GM12878 (cell line): ENCODE results near the gene CCDC70. TPM values are rescaled to one million over a fixed set of nuclear protein-coding genes. Genes with fewer than 3 reads are reported as not detected.

Experiments
- ATAC-seq: fragments of 200-7000 bp; cut with Tn5 transposase; 3 replicates; pipeline ENCODE4 v1.9.1; 2020; ENCODE audit warnings: mild to moderate bottlenecking, moderate library complexity
- BruUV-seq: library from RNA; stranded (reverse); fragments of 400-500 nt; replicated peaks from 2 replicates; lab custom pipeline; 2021; lab: Mats Ljungman, UMichigan
- CTCF ChIA-PET: fragments of 300-600 bp; sonication (Branson Sonifier 250); formaldehyde crosslinking; extraction: SDS; loops from one replicate; lab custom pipeline; 2021; ENCODE audit warnings: inconsistent platforms; lab: Yijun Ruan, JAX
- POLR2A ChIA-PET: fragments of 350-600 bp; formaldehyde crosslinking; extraction: SDS; loops from one replicate; lab custom pipeline; 2021; ENCODE audit warnings: inconsistent platforms; lab: Charles Lee
- RAD21 ChIA-PET: fragments of 300-600 bp; sonication (Branson Sonifier 250); formaldehyde crosslinking; loops from one replicate; lab custom pipeline; 2023; ENCODE audit warnings: antibody characterized with exemption; ENCODE audit not compliant: unreplicated experiment; lab: Charles Lee
- SMC1A ChIA-PET: fragments of 300-600 bp; sonication (Branson Sonifier 250); formaldehyde crosslinking; loops from one replicate; lab custom pipeline; 2023; ENCODE audit not compliant: unreplicated experiment, uncharacterized antibody; lab: Charles Lee
- DNase-seq: peaks from one replicate; pipeline ENCODE4 v3.0.0-alpha.2; 2011; ENCODE audit warnings: low read depth, low spot score
- FAIRE-seq: peaks from 3 replicates; lab custom pipeline; 2011; peaks lifted over from hg19 to GRCh38; lab: Jason Lieb, UNC
- H2AFZ ChIP-seq: 2 replicates; pipeline ENCODE4 v1.6.0; 2011; ENCODE audit warnings: low read depth, low read length, control low read depth; ENCODE audit not compliant: control insufficient read depth
- H3K27ac ChIP-seq: 2 replicates; pipeline ENCODE4 v1.5.1; 2011; ENCODE audit warnings: control low read depth; ENCODE audit not compliant: control insufficient read depth, insufficient read depth
- H3K27me3 ChIP-seq, 2 experiments: replicated peaks in 1 of 2; 2 replicates each; pipeline versions ENCODE4 v1.6.0 to v1.6.1; 2011; ENCODE audit warnings: low read length in 1 of 2; ENCODE audit not compliant: control insufficient read depth in 2 of 2, insufficient read depth in 2 of 2
- H3K36me3 ChIP-seq, 2 experiments: 2 replicates each; pipeline ENCODE4 v1.5.1; 2011; ENCODE audit warnings: low read length in 1 of 2; ENCODE audit not compliant: control insufficient read depth in 2 of 2, insufficient read depth in 2 of 2
- H3K4me1 ChIP-seq: 2 replicates; pipeline ENCODE4 v1.6.1; 2011; ENCODE audit warnings: mild to moderate bottlenecking, low read length, moderate library complexity, mixed read lengths; ENCODE audit not compliant: control insufficient read depth, insufficient read depth
- H3K4me2 ChIP-seq: 2 replicates; pipeline ENCODE4 v1.6.0; 2011; ENCODE audit warnings: control low read depth; ENCODE audit not compliant: control insufficient read depth, insufficient read depth
- H3K4me3 ChIP-seq: fragments of 200-600 bp; sonication (generic); 2 replicates; pipeline ENCODE4 v1.5.1; 2016
- H3K79me2 ChIP-seq: 2 replicates; pipeline ENCODE4 v1.6.0; 2011; ENCODE audit warnings: low read length; ENCODE audit not compliant: control insufficient read depth, insufficient read depth
- H3K9ac ChIP-seq: 2 replicates; pipeline ENCODE4 v1.8.0; 2011; ENCODE audit warnings: low read length, control low read depth, mixed read lengths; ENCODE audit not compliant: control insufficient read depth, insufficient read depth
- H3K9me3 ChIP-seq: replicated peaks from 3 replicates; pipeline ENCODE4 v1.5.1; 2011; ENCODE audit warnings: mild to moderate bottlenecking, low read length; ENCODE audit not compliant: control insufficient read depth, insufficient read depth
- H4K20me1 ChIP-seq: 2 replicates; pipeline ENCODE4 v1.6.0; 2011; ENCODE audit not compliant: control insufficient read depth, insufficient read depth
- BMI1 ChIP-seq: fragments of 450-650 bp; IDR thresholded peaks from 2 replicates; pipeline ENCODE4 v1.6.1; 2016; ENCODE audit warnings: mild to moderate bottlenecking, moderate library complexity, borderline replicate concordance
- CHD1 ChIP-seq: IDR thresholded peaks from 2 replicates; pipeline ENCODE4 v1.6.1; 2012; ENCODE audit warnings: low read depth, low read length, improper control_type of control experiment
- CHD4 ChIP-seq: fragments of 200-600 bp; sonication (generic); IDR thresholded peaks from 2 replicates; pipeline ENCODE4 v1.6.1; 2016; ENCODE audit warnings: mild to moderate bottlenecking
- HCFC1 ChIP-seq: fragments of 150-350 bp; IDR thresholded peaks from 2 replicates; pipeline ENCODE4 v1.6.1; 2014; ENCODE audit warnings: low read length
- MTA2 ChIP-seq: fragments of 450-650 bp; IDR thresholded peaks from 2 replicates; pipeline ENCODE4 v1.6.1; 2016; ENCODE audit warnings: low read depth, mild to moderate bottlenecking, moderate library complexity
- POLR2A ChIP-seq: IDR thresholded peaks from 2 replicates; pipeline ENCODE4 v1.6.1; 2011; ENCODE audit warnings: low read depth, mild to moderate bottlenecking, low read length
- REST ChIP-seq: IDR thresholded peaks from 2 replicates; pipeline ENCODE4 v1.6.1; 2012; ENCODE audit warnings: mild to moderate bottlenecking, low read depth, low read length
- SIX5 ChIP-seq: IDR thresholded peaks from 2 replicates; pipeline ENCODE4 v1.6.1; 2011; ENCODE audit warnings: mild to moderate bottlenecking, low read depth, low read length, moderate library complexity; ENCODE audit not compliant: severe bottlenecking
- SRF ChIP-seq, 2 experiments: IDR thresholded peaks; 2 replicates each; pipeline ENCODE4 v1.6.1; 2011; ENCODE audit warnings: low read depth in 2 of 2, low read length in 2 of 2, mild to moderate bottlenecking in 1 of 2, moderate library complexity in 1 of 2
- STAT1 ChIP-seq: fragments of 450-650 bp; conservative IDR thresholded peaks from 2 replicates; pipeline ENCODE4 v1.6.1; 2014; ENCODE audit warnings: antibody characterized with exemption, mild to moderate bottlenecking
- SUZ12 ChIP-seq: fragments of 200-600 bp; sonication (generic); IDR thresholded peaks from one replicate; pipeline ENCODE4 v1.6.1; 2018; ENCODE audit warnings: antibody characterized with exemption, mild to moderate bottlenecking; ENCODE audit not compliant: unreplicated experiment
- TCF12 ChIP-seq: IDR thresholded peaks from 2 replicates; pipeline ENCODE4 v1.6.1; 2011; ENCODE audit warnings: low read depth, mild to moderate bottlenecking, low read length
- ZNF24 ChIP-seq: fragments of 450-650 bp; IDR thresholded peaks from 2 replicates; pipeline ENCODE4 v1.6.1; 2017; ENCODE audit warnings: antibody characterized with exemption, mild to moderate bottlenecking
- WGBS: methylation state at CpG from one replicate; pipeline ENCODE4 v1.1.6; 2016; ENCODE audit warnings: low lambda C conversion rate; ENCODE audit not compliant: insufficient replicate concordance, insufficient coverage; ENCODE audit errors: missing lambda C conversion rate; 5-methylcytosine and 5-hydroxymethylcytosine counted together
- in situ Hi-C: fragments of 300-500 bp; cut with MboI; formaldehyde crosslinking; loops from 9 replicates; pipeline ENCODE4 v1.14.3; 2018; ENCODE audit warnings: mixed read lengths
- intact Hi-C: fragments of 100-400 bp; cut with micrococcal nuclease; formaldehyde crosslinking; loops from one replicate; pipeline ENCODE4 v1.14.2; 2022; ENCODE audit not compliant: unreplicated experiment
- polyA plus RNA-seq, 11 experiments: library from polyadenylated mRNA; depleted of rRNA in 4 of 11; unstranded in 6 of 11; stranded (reverse) in 5 of 11; fragments of >200 nt; fragmentation: Nextera tagmentation in 4 of 11; fragmentation: Illumina TruSeq in 1 of 11; extraction: Ambion mirVana in 4 of 11; extraction: Trizol in 1 of 11; gene quantifications; 1 replicate in 1 of 11; 2 replicates in 10 of 11; pipeline versions ENCODE4 v1.2.1 to v1.2.3, GENCODE V29; 2011 to 2016; ENCODE audit warnings: inconsistent platforms in 2 of 11, missing spikeins in 2 of 11, low read depth in 1 of 11
- total RNA-seq, 4 experiments: library from RNA; depleted of rRNA in 3 of 4; stranded (reverse); fragments of >200 nt in 3 of 4; fragmentation: Illumina TruSeq in 1 of 4; extraction: Trizol in 1 of 4; gene quantifications; 2 replicates each; pipeline versions ENCODE4 v1.2.1 to v1.2.3, GENCODE V29; 2013 to 2021
- TF ChIP-seq, protein P1 (sequence below): fragments of 450-650 bp; conservative IDR thresholded peaks from 2 replicates; pipeline ENCODE4 v1.6.1; 2017; ENCODE audit warnings: mild to moderate bottlenecking, moderate library complexity

Gene CCDC70
- total and polyA plus RNA-seq, 10 of the 15 experiments (the other 5 are each of a cell fraction or from before 2014, with no cell fraction given), result not detected

GRCh38 chr13:51817717-51818116, 44.1 kb upstream of the CCDC70 start (continued):
- TF ChIP-seq POLR2A, result no peak

DNA sequence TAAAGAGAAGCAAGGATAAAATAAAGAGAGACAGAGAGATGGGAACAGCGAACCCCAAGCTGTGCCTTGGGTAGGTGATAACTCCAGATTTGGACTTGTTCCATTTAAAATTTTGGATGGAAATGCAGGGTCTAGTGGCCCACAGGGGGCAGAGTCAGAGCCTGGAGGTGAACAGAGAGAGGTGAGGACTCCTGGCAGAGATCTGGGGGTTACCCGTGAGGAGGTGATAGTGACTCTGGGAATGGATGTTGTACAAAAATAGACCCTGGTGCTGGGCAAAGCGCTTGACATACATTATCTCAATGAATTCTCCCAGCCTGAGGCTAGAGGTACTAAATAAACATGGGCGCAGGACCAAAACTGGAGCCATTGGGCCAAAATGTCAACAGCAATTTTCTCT, 43.5 kb upstream of the CCDC70 start:
- Histone ChIP-seq H3K4me1 (peaks cover 28% of the 10 kb centered on the region), H3K4me3 (no peak overlapping the region), H3K36me3 (no peaks in the 10 kb centered on the region), H3K9me3 (no peaks in the 10 kb centered on the region), H3K9ac (no peak overlapping the region), H2AFZ (no peak overlapping the region), H3K79me2 (no peaks in the 10 kb centered on the region), H3K27me3 (no peaks in the 10 kb centered on the region), H4K20me1 (no peaks in the 10 kb centered on the region), H3K4me2 (no peak overlapping the region), H3K27ac (no peak overlapping the region)
- ChIA-PET CTCF (interaction anchor here (1.0 to 6.3 kb wide), 4 partner anchors 11 to 32 kb away, joined by 3 to 44 read pairs (median 5); no protein-coding TSS in a partner anchor), POLR2A (no interaction called here), RAD21 (interaction anchor here (0.6 to 1.2 kb wide), 2 partner anchors 14 to 94 kb away, joined by 3 to 4 read pairs; no protein-coding TSS in a partner anchor), SMC1A (interaction anchor here (4.9 kb wide), 1 partner anchor 14 kb away, joined by 36 read pairs; no protein-coding TSS in a partner anchor)
- no TSS peak for BruUV-seq
- in situ Hi-C loops (no loop called here), intact Hi-C loops (loop anchor here (5.0 to 10.0 kb wide), 3 partner anchors 139 to 637 kb away; partner anchors contain the start of genes CKAP2 and VPS36)
- TF ChIP-seq REST, result no peak
- TF ChIP-seq TCF12, result no peak
- no peak for TF ChIP-seq BMI1
- no peak for TF ChIP-seq HCFC1
- TF ChIP-seq, protein P1, sequence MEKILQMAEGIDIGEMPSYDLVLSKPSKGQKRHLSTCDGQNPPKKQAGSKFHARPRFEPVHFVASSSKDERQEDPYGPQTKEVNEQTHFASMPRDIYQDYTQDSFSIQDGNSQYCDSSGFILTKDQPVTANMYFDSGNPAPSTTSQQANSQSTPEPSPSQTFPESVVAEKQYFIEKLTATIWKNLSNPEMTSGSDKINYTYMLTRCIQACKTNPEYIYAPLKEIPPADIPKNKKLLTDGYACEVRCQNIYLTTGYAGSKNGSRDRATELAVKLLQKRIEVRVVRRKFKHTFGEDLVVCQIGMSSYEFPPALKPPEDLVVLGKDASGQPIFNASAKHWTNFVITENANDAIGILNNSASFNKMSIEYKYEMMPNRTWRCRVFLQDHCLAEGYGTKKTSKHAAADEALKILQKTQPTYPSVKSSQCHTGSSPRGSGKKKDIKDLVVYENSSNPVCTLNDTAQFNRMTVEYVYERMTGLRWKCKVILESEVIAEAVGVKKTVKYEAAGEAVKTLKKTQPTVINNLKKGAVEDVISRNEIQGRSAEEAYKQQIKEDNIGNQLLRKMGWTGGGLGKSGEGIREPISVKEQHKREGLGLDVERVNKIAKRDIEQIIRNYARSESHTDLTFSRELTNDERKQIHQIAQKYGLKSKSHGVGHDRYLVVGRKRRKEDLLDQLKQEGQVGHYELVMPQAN, result no peak
- no peak for TF ChIP-seq MTA2
- no peak for TF ChIP-seq SRF (IDR thresholded peaks at IDR 0.05; ENCODE audit: low read depth in 2 of 2, low read length in 2 of 2)
- no peak for TF ChIP-seq SUZ12
- TF ChIP-seq SIX5, result no peak
- no peak for TF ChIP-seq CHD4
- no peak for TF ChIP-seq STAT1
- no peak for TF ChIP-seq ZNF24
- TF ChIP-seq CHD1, result no peak
- FAIRE-seq, result no peak
- ATAC-seq, result no peak
- no peak for DNase-seq
- WGBS, result 80% methylated on average over 4 of the region's 4 CpGs
